ENCODE measurements around the gene TESK2. TPM values are rescaled to one million over a fixed set of nuclear protein-coding genes. Genes with fewer than 3 reads are reported as not detected.

Gene TESK2
- total RNA-seq, 4 donors from 2014 or later: 16.0 to 28.9 (median 22.8) TPM

GRCh38 chr1:45507195-45507594 is 16.2 kb upstream of the TESK2 start:
- H3K27me3 ChIP-seq: no peaks in the 10 kb centered on the region
- 87% methylated on average over 6 of the region's 6 CpGs for WGBS
- no peak for DNase-seq (ENCODE audit: low spot score in 2 of 2)
- peaks cover 29% of the 10 kb centered on the region for H3K36me3 ChIP-seq
- H3K27ac ChIP-seq: no peak overlapping the region
- H3K9me3 ChIP-seq: no peaks in the 10 kb centered on the region
- TF ChIP-seq POLR2AphosphoS5 (IDR thresholded peaks at IDR 0.05): no peak
- no peak for TF ChIP-seq EP300 (IDR thresholded peaks at IDR 0.05)
- no peak for TF ChIP-seq POLR2A (IDR thresholded peaks at IDR 0.05)
- TF ChIP-seq, protein P1, sequence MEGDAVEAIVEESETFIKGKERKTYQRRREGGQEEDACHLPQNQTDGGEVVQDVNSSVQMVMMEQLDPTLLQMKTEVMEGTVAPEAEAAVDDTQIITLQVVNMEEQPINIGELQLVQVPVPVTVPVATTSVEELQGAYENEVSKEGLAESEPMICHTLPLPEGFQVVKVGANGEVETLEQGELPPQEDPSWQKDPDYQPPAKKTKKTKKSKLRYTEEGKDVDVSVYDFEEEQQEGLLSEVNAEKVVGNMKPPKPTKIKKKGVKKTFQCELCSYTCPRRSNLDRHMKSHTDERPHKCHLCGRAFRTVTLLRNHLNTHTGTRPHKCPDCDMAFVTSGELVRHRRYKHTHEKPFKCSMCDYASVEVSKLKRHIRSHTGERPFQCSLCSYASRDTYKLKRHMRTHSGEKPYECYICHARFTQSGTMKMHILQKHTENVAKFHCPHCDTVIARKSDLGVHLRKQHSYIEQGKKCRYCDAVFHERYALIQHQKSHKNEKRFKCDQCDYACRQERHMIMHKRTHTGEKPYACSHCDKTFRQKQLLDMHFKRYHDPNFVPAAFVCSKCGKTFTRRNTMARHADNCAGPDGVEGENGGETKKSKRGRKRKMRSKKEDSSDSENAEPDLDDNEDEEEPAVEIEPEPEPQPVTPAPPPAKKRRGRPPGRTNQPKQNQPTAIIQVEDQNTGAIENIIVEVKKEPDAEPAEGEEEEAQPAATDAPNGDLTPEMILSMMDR (IDR thresholded peaks at IDR 0.05): no peak
- H3K4me1 ChIP-seq: peaks cover 4% of the 10 kb centered on the region
- H3K4me3 ChIP-seq: no peak overlapping the region

DNA sequence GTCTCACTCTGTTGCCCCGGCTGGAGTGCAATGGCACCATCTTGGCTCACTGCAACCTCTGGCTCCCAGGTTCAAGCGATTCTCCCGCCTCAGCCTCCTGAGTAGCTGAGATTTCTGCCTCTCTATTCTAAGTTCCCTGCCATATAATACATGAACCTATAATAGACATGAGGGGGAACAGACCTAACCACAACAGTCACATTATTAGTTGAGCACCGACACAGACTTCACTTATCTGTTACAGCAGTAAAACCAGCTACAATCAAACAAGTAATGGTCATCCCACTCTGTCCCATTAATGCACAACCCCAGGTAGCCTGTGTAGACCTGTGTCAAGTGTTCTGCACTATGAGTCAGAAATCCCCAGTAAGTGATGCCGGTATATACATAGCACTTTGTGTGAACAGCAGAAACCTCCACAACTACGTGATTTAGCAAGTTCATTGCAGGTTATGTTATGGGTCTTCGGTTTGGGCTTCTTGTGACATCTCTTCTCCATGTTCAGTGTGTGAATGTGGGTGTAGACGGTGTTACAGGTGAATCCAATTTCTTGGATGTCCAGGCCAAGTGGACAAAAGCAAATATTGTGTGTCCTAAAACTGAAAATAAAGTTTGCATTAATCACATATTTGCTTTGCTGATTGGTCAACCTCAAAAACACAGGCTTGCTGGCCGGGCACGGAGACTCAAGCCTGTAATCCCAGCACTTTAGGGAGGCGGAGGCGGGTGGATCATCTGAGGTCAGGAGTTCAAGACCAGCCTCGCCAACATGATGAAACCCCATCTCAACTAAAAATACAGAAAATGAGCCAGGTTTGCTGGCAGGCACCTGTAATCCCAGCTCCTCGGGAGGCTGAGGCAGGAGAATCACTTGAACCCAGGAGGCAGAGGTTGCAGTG is 12.7 kb upstream of the TESK2 start:
- Histone ChIP-seq H3K9me3 (no peaks in the 10 kb centered on the region), H3K36me3 (no peaks in the 10 kb centered on the region), H3K27ac (no peak overlapping the region), H3K27me3 (no peaks in the 10 kb centered on the region), H3K4me3 (no peak overlapping the region), H3K4me1 (peaks cover 20% of the 10 kb centered on the region)
- WGBS: 92% methylated on average over 14 of the region's 14 CpGs
- no peak for TF ChIP-seq EP300 (IDR thresholded peaks at IDR 0.05)
- TF ChIP-seq POLR2AphosphoS5 (IDR thresholded peaks at IDR 0.05): no peak
- TF ChIP-seq POLR2A (IDR thresholded peaks at IDR 0.05): no peak
- DNase-seq (ENCODE audit: low spot score in 2 of 2): no peak

DNA sequence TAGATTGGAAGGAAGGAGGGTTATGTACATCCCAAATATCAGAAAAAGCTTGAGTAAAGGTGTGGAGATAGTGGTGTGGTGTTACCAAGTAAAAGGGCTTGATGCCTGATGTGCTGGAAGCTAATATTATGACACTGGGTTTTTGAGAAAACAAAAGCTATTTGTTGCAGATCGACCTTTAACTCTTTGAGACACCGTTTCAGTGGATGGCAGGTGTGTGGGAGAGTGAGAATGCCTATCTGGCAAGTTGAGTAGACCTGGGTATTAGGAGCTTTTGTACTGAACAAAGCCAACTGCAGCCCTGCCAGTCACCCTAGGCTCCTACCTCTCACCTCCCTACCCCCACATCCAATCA is 10.5 kb upstream of the TESK2 start:
- H3K27me3 ChIP-seq: no peaks in the 10 kb centered on the region
- TF ChIP-seq, protein P1 (IDR thresholded peaks at IDR 0.05): no peak
- TF ChIP-seq EP300 (IDR thresholded peaks at IDR 0.05) (no peak), POLR2A (IDR thresholded peaks at IDR 0.05) (no peak), POLR2AphosphoS5 (IDR thresholded peaks at IDR 0.05) (no peak)
- no peak for DNase-seq (ENCODE audit: low spot score in 2 of 2)
- 62% methylated on average over 2 of the region's 2 CpGs for WGBS
- H3K27ac ChIP-seq: no peak overlapping the region
- peaks cover 21% of the 10 kb centered on the region for H3K4me1 ChIP-seq
- no peaks in the 10 kb centered on the region for H3K36me3 ChIP-seq
- H3K9me3 ChIP-seq: no peaks in the 10 kb centered on the region
- no peak overlapping the region for H3K4me3 ChIP-seq

GRCh38 chr1:45499415-45499769 is 8.4 kb upstream of the TESK2 start:
- no peaks in the 10 kb centered on the region for H3K9me3 ChIP-seq
- DNase-seq (ENCODE audit: low spot score in 2 of 2): no peak
- H3K36me3 ChIP-seq: peaks cover 2% of the 10 kb centered on the region
- H3K27me3 ChIP-seq: no peaks in the 10 kb centered on the region
- H3K27ac ChIP-seq: no peak overlapping the region
- TF ChIP-seq, protein P1 (IDR thresholded peaks at IDR 0.05): no peak
- H3K4me3 ChIP-seq: peak overlapping the region; percentile 48
- 7% methylated on average over 7 of the region's 7 CpGs for WGBS
- H3K4me1 ChIP-seq: peaks cover 28% of the 10 kb centered on the region

DNA sequence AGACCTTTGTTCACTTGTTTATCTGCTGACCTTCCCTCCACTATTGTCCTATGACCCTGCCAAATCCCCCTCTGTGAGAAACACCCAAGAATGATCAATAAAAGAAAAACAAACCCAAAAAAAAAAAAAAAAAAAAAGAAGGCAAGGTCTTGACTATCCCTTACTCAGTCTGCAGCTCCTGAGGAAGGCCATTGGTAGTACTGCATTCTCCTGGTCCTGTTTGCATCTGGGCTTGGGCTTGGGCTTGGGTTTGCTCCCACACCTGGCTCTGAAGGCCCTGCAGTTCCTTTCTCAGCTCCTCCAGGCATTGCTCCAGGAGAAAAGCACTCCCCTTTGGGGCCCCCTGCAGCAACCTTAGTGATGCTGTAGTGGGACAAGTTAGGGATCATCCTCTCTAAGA is 7.3 kb upstream of the TESK2 start:
- Histone ChIP-seq H3K27me3 (no peaks in the 10 kb centered on the region), H3K36me3 (peaks cover 2% of the 10 kb centered on the region), H3K9me3 (no peaks in the 10 kb centered on the region), H3K4me3 (no peak overlapping the region), H3K4me1 (peaks cover 28% of the 10 kb centered on the region), H3K27ac (no peak overlapping the region)
- no peak for DNase-seq (ENCODE audit: low spot score in 2 of 2)
- no peak for TF ChIP-seq POLR2AphosphoS5 (IDR thresholded peaks at IDR 0.05)

DNA sequence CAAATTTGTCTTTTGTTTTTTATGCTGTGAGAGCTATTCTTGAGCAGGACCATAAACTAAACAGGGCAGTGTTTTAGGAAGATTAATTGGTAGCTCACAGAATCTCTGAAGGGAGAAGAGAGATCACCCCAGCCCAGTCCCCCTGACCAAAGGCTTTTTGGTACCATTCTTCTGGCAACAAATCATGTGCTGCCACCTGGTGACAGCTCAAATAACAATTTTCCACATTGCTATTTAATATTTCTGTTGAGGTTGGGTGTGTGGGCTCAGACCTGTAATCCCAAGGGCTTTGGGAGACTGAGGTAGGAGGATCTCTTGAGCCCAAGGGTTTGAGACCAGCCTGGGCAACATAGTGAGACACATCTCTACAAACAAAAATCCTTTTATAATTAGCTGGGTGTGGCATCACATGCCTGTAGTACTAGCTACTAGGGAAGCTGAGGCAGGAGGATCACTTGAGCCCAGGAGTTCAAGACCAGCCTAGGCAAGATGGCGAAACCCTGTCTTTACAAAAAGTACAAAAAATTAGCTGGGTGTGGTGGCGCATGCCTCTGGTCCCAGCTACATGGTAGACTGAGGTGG is 2.2 kb upstream of the TESK2 start:
- 60% methylated on average over 2 of the region's 2 CpGs for WGBS
- Histone ChIP-seq H3K27me3 (no peaks in the 10 kb centered on the region), H3K27ac (no peak overlapping the region), H3K9me3 (no peaks in the 10 kb centered on the region), H3K4me3 (no peak overlapping the region), H3K36me3 (peaks cover 2% of the 10 kb centered on the region), H3K4me1 (peaks cover 28% of the 10 kb centered on the region)
- TF ChIP-seq EP300 (IDR thresholded peaks at IDR 0.05) (no peak), POLR2AphosphoS5 (IDR thresholded peaks at IDR 0.05) (no peak), POLR2A (IDR thresholded peaks at IDR 0.05) (no peak)
- TF ChIP-seq, protein P1 (IDR thresholded peaks at IDR 0.05): peak; percentile 31 to 34
- DNase-seq (ENCODE audit: low spot score in 2 of 2): no peak

Measured in suprapubic skin (tissue), 4 donors.